Panc1 (cell line): ENCODE measurements around the gene TOP1.

Experiments used
- CTCF ChIP-seq: fragments of 450-650 bp; IDR thresholded peaks from 2 replicates; pipeline ENCODE4 v1.5.1; 2017; ENCODE audit warnings: mild to moderate bottlenecking
- POLR2AphosphoS5 ChIP-seq: IDR thresholded peaks from 2 replicates; pipeline ENCODE4 v1.6.1; 2012; ENCODE audit warnings: mild to moderate bottlenecking, low read depth, low read length, moderate library complexity
- REST ChIP-seq, 2 experiments: IDR thresholded peaks; 2 replicates each; pipeline ENCODE4 v1.6.1; 2011 to 2012; ENCODE audit warnings: low read depth in 2 of 2, control low read depth in 1 of 2, low read length in 1 of 2, mild to moderate bottlenecking in 1 of 2, moderate library complexity in 1 of 2; ENCODE audit not compliant: insufficient read depth in 1 of 2

- TF ChIP-seq CTCF (no peak), REST (IDR thresholded peaks at IDR 0.05; ENCODE audit: insufficient read depth in 1 of 2, low read depth in 2 of 2, low read length in 1 of 2) (no peak), POLR2AphosphoS5 (no peak)
Observed at GRCh38 chr20:41047279-41047974, 18.8 kb downstream of the TOP1 start.
